GM21423 (cell line): Measurements from ENCODE around the gene PIGX.
"Not testable (repeated sequence)": the region's sequence is repeated elsewhere in the genome, so short reads cannot be mapped to it uniquely, and the experiment has no call there.

Source experiments
- ATAC-seq: cut with Tn5 transposase; IDR thresholded peaks from one replicate; pipeline ENCODE4 v1.9.1; 2021; ENCODE audit warnings: mild to moderate bottlenecking, moderate library complexity; ENCODE audit not compliant: unreplicated experiment

Gene PIGX

DNA sequence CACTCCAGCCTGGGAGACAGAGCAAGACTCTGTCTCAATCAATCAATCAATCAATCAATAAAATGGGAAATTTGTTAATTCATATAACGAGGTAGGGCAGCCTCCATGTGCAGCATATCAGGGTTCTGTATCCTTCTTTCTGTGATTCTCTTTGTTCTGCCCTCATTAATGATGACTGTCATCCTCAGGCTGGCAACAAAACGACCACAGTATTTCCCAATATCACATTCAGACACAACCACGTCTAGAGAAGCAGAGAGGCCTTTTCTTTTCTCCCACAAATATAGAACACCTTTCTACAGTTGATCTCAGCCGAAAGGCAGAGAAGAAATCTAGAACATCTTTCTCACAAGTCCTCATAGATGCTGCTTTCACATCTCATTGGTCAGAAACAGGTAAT is 11.4 kb upstream of the PIGX start:
- no peak for ATAC-seq

DNA sequence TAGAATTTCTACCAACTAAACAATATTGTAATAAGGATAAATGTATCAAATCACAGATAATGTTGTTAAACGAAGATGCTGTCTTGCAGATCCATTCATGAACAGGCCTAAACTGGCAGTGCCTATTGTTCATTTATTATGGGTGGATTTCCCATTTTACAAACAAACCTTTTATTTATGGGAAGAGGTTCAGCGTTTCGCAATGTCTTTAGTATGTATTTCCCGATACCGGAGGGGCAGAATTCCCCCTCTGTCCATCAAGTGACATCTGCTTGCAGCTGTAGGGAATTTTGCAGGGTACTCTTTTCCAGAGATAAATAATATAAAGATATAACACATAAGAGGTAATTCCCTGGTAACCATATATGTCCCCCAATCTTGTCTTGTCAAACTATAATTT is 5.8 kb upstream of the PIGX start:
- ATAC-seq = no peak

DNA sequence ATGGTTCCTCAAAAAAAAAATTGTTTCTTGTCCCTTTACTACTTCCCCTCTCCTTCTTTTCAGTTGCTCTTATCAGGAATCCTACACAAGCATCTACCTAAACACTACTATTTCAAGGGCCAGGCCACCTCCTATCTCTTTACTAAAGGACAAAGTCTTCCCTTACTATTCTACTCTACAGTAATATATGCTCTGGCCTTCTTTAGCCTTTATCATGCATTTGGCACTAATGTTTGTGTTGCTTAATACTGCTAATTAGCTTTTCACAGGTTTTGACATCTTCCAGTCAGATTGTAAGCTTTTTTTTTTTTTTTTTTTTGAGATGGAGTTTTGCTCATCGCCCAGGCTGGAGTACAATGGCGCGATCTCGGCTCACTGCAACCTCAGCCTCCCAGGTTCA is 5.4 kb upstream of the PIGX start:
- no peak for ATAC-seq

DNA sequence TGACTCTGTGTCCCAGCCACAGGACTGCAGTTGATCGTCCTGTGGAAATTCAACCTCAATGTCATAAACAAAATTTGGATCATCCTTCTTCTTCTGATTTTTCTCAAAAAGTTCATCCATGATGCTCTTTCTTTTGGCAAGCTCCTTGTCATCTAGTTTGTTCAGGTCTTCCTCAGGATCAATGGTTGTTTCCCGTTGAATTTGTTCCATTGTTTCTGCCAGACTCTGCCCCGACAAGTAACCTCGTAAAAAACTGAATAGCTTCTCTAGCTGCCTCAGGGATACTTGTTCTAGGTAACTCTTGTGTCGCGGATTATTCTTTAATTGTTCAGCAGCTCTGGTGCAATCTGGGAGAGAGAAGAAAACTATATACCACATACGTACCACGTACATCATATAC is 4.6 kb upstream of the PIGX start:
- ATAC-seq = no peak

DNA sequence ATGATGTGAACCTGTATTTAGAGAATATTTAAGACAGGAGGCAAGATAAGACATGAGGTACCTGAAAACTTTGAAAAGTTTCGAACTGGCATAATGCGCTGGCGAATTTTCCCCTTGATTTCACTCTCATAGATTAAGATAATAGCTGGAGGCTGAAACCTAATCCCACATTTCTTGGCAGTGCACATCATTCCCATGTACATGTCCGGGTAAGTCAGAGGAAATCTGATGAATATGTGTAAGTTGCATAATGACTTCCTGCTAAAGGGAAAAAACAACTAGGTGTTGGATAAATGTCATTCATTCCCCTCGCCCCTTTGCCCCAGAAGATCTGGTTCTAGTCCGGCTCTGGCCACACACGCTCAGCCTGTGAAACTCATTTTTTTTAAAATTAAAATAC is 3.7 kb upstream of the PIGX start:
- no peak for ATAC-seq

DNA sequence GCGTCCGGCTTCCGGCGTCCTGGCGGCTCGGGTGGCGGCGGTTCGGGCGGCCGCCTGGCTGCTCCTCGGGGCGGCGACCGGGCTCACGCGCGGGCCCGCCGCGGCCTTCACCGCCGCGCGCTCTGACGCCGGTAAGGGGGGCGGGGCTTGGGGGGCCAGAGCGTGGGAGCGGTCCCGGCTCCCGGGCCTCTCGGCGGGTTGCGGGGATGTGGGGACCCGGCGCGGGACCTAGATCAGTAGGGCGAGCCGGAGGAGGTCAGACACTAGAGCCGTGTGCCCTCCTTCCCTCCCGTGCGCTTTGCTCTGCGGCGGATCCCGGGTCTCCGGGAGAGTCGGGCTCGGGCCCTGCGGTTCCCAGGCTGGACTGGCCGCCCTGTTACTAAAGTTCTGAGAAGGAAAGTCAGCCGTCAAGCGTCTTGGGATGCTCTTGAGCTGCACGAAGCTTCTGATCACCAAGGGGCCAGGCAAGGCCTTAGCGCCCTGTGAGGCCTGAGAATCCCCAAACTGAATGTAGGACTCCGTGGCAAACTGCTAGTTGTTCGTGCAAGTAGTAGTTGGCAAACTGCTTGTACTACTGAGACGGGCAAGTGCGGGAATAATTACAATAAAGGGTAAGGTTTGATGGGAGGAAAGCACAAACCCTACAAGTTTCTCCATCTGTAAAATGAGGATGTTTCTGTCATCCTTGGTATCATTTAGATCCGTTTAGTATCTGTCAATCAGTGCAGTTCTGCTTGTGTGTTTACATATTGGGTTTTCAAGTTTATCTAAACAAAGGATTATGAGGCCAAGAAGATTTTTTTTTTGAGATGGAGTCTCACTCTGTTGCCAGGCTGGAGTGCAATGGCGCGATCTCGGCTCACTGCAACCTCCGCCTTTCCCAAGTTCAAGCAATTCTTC is 587 bp downstream of the PIGX start:
- ATAC-seq = peak; percentile 41

DNA sequence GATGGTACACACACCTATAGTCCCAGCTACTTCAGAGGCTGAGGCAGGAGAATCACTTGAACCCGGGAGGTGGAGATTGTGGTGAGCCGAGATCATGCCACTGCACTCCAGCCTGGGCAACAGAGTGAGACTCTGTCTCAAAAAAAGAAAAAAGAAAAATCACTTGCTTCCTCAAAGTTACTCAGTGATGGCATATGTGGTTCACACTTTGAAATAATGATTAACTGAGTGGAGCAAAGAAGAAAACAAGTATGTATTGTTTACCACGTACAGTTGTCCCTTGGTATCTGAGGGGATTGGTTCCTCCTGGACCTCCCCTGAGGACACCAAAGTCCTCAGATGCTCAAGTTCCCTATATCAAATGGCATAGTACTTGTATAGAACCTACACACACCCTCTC is 5.0 kb downstream of the PIGX start:
- peak; percentile 50 for ATAC-seq

DNA sequence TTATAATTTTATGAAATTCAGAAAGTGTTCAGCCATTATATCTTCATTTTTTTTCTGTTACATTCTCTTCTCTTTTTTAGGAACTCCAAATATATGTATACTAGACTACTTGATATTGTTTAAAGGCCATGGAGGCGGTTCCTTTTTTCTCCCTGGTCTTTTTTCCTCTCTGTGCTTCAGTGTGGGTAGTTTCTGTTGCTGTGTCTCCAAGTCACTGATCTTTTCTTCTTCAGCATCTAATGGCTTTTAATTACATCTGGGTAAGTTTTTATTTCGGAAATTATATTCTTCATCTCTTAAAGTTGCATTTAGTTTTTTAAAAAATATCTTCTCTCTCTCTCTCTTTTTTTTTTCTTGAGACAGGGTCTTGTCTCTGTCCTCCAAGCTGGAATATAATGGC is 8.9 kb downstream of the PIGX start:
- ATAC-seq = no peak

DNA sequence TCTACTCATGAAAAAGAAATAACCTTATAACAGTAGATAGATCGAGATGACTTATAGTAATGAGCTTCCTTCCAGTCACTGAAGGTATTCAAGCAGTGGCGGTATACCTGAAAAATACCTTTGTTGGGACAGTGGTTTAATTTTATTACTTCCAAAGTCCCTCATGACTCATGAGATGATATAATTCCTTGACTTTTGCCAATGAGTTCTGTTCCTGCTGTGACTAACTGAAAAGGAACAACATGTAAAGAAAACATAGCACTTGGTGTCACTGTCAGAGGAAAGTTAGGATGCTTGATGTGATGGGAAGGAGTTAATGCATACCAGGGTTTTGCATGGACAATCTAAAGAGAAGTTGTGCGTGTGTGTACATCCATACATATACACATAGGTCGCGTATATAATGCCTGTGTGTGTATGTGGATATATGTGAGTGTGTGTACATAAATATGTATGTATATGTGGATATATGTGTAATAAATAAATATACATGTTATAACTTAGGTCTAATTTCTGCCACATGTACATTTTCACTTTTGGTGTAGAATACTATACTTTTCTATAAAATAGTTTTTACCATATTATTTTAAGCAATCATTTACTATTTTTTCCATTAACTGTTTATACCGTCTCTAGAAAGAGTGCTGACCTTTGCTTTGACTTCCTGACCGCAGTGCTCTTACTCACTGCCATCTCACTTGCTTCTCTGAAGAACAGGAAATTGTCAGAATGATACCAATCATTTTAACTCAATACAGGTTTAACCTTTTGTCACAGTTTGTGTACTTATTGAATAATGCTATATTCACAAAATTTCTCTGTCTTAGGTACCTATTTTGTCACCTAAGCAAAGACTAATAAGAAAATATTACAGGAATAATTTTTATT is 14.9 kb downstream of the PIGX start:
- no peak for ATAC-seq

DNA sequence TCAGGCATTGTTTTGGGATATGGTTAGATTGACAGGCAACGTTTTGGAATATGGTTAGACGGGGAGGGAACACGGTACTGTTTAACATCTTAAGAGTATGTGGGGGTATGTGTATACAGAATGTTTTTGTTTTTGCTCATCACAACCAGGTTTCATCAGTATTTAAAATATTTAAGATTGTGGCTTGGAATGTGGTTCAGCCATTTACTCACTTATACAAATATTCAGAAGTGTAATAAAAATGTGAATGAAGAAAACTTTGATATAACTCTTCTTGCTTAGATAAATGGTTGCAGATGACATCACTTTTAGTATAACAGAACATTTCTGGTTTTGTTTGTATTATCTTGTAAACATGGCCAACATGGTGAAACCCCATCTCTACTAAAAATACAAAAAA is 23.6 kb downstream of the PIGX start:
- ATAC-seq = no peak

DNA sequence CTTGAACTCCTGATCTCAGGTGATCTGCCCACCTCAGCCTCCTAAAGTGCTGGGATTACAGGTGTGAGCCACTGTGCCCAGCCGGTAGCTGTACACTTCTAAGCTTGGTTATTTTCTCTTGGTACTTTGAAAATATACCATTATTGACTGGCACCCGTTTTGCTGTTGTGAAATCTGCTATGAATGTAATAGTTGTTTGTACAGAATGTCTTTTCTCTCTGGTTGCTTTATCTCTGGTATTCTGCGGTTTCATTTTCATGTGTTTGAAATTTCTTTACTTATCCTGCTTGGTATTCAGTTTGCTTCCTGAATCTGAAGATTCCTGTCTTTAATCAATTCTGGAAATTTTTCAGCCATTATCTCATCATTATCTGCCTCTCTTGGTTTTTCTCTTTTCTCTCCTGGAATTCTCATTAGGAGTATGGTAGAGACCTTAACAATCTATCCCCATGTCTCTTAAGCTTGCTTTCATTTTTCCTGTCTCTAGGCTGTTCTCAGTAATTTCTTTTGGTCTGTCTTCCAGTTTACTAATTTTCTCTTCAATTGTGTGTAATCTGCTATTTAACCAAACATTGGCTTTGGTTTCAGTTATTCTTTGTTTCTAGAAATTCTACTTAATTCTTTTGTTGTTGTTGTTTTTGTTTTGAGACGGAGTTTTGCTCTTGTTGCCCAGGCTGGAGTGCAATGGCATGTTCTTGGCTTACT is 24.6 kb downstream of the PIGX start:
- ATAC-seq = no peak

DNA sequence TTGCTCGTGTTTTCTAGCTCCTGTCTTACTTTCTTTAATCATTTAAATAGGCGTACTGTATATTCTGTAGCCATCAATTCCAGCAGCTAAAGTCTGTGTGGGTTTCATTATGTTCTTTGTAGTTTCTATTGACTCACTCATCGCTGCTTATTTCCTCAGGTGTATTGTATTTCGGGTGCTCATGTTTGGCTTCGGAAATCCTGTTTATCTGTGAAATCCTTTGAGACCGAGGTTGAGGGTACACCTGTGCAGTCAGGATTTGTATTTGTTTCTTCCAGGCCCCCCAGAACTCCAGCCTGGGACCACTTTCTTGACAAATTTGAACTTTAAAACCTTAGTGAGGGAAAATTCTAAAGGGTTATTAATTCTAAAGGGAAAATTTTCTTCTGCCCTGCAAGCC is 25.5 kb downstream of the PIGX start:
- ATAC-seq = no peak

DNA sequence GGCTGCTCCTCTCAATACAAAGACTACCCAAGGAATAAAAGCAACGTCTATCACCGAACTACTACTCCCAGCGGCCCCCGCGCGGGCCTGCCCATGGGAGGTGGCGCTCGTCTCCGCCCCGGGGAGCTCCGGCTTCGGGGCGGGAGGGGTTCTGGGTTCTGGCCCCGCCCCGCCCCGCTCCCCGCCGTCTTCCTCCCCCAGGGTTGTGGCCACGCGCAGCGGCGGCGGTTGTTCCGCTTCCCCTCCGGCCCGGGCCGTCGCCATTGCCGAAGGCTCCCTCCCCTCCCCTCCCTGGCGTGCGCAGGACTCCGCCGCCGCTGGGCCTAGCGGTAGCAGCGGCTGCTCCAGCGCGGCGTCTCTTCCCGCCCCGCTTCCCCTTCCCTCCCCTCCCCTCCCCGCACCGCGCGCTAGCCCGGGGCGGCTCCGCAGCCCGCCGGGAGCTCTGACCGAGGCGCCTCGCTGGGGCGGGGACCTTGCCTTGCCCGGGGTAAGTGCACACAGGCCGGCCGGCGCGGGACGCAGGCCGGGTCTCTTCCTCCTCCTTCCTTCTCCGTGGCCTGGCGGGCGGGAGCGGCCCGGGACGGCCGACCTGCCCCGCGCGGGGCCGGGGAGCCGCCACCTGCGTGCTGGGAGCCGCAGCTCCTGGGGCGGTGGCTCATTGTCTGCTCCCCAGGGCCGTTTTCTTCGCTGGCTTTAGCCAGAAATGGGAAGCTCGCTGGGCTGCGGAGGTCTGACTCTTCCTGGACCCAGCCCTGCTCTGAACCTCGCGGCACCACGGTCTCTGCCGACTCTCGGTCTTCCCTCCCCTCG is 27.7 kb downstream of the PIGX start, which contains the start of gene PAK2:
Gene PAK2 (plus strand): TSS at position 187 of the 810 bp plus-strand sequence. CDS start 42,790 bp downstream, outside the sequence.
- ATAC-seq = peak; percentile 90

DNA sequence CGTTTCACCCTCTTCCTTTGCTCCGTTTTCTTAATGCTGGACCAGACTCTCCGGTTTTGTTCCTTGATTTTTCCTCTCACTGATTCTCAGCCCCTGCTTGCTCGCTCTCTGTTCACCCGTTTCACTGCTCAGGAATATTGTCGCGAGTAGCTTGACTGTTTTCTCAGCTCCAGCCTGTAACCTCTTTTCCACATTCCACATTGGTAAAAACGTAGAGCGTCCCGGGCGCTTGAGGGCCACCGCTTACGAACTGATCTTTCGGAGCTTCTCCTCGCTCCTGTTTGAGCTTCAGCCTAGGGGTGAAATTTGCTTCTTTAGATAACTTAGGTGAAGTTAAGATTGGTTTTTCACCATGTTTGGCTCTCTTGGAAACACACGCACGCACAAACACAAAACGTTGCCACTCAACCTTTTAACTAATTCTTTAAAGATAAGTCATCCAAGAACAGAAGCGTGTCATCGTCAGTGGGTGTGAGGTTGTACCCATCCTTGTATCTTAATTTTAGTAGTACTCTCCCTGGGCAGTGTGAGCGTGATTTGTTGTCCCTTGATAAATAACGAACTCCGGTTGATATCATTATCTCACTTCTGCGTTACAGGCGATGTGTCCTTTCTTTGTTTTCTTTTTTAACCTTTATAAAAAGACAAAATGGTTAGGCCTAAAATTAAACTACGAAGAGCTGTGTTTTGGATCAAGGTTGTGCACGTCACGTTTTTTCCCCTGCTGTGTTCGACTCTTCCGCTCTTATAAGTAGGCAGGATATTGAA is 28.5 kb downstream of the PIGX start:
- no peak for ATAC-seq

DNA sequence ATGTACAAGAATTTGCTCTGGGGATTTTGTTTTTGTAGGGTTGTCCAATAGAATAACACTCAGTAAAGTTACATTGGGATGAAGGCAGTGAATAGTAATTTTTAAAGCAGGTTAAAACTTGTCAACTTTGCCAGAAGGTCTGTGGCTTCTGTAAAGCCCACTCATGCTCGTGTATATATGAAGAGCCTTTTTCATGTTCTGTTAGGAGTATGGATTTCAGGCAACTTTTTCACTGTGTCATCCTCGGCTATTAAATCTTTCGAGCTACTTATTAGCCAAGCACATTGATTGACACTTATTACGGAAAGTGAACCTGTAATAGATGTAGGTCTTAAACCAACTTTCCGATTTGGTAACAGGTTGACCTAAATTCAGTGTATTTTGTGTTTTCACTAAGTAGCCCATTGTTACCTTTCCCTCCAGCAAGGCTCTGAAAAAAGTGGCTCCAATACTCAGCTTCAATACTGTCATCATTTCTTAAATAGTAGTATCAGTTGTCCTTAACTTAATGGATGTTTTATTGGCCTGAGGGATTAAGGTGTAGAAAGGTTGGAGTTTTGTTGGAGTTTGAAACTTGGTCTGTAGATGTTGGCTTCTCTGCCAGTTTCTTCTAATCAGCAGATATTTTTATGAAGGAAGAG is 29.2 kb downstream of the PIGX start:
- ATAC-seq = no peak

DNA sequence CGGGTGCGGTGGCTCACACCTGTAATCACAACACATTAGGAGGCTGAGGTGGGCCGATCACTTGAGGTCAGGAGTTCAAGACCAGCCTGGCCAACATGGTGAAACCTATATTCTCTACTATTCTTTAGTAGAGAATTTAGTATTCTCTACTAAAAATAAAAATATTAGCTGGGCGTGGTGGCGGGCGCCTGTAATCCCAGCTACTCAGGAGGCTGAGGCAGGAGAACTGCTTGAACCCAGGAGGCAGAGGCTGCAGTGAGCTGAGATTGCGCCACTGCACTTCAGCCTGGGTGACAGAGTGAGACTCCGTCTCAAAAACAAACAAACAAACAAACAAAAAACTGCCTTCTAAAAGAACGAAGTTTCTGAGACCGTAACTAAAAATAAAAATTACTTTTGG is 31.4 kb downstream of the PIGX start:
- ATAC-seq = not testable (repeated sequence)

DNA sequence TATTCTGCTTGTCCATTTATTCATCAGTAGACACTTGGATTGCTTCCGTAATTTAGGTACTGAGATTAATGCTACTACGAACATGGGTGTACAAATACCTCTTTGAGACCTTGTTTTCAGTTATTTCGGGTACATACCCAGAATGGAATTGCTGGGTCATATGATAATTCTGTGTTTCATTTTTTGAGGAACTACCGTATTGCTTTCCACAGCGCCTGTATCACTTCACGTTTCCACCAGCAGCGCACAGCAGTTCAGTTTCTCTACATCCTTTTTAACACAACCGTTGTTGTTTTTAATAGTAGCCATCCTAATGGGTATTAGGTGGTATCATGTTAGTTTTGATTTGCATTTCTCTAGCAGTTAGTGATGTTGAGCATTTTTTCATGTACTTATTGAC is 36.9 kb downstream of the PIGX start:
- no peak for ATAC-seq

DNA sequence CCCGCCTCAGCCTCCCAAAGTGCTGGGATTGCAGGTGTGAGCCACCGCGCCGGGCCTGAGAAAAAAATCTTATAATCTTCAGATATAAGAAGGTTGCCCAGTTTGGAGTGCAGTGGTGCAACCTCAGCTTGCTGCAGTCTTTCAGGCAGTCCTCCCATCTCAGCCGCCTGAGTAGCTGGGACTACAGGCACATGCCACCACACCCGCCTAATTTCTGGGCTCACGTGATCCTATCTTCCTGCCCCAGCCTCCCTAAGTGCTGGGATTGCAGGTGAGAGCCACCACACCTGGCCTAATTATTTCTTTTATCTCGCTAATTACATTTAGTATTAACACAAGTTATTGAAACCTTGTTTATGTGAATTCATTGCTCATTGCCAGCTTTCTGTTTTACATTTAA is 41.0 kb downstream of the PIGX start:
- no peak for ATAC-seq
